Midbrain (tissue), 1 donor: Measurements from ENCODE around the gene FGF19.

Experiments used
- DNase-seq: peaks from one replicate; lab custom pipeline; 2025; lab: John Stamatoyannopoulos, UW

The FGF19 gene

GRCh38 chr11:69667619-69668604 is 35.9 kb downstream of the FGF19 start:
- DNase-seq: no peak

DNA sequence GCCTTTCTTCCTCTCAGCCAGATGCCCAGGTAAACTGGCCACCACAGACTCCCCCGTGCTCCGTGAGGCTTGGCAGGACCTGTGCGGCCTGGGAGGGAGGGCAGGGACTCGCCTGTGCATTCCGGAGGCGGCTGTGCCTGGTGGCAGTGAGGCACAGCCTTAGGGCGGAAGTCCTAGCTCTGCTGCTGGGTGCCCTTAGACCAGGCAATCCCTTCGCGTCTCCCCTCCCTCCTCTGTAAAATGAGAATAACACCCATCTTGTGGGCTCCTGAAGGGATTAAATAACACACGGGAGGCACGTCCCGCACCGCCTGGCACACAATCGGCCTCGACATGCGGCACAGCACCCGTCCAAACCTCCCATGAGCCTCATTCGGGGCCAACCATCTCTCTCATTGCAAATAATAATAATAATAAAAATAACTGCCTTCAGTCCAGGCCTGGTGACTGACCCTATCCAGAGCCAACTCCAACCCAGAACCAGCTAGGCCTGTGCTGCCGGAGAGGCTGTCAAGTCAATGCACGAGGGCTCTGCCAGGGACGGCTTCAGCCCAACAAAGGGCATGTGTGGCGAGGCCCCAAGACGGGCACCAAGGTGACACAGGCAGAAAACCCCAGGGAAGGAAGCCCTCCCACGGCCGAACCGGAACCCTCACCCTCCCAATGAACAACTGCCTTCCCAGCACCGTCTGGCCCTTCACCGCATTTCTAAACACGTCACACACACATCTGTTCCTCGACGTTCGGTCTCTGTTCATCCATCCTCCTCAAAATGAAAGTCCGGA is 36.9 kb downstream of the FGF19 start:
- no peak for DNase-seq

- DNase-seq: no peak
Measured at GRCh38 chr11:69666261-69666660, 37.6 kb downstream of the FGF19 start.

GRCh38 chr11:69665669-69666068 is 38.2 kb downstream of the FGF19 start:
- DNase-seq: no peak

DNA sequence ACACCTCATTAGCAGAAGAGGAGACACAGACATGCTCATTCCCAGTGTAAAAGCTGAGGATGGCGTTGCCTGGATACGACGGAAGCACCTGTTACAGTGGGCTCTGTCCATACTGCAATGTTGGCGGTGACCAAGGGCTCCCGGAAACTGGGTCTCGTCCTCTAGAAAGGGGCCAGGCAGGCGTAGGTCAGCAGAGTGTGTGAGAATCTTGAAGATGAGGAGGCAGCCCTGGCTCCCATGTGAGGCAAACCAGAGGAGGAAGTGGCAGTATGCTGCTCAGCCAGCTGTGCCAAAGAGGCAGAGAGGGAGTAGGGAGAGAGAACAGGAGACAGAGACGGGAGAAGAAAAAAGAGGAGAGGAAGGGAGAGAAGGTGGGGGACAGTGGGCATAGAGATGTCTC is 38.9 kb downstream of the FGF19 start:
- no peak for DNase-seq

GRCh38 chr11:69664103-69664775 is 39.6 kb downstream of the FGF19 start:
- no peak for DNase-seq

- DNase-seq: no peak
Measured at GRCh38 chr11:69663326-69663725, 40.5 kb downstream of the FGF19 start.

DNA sequence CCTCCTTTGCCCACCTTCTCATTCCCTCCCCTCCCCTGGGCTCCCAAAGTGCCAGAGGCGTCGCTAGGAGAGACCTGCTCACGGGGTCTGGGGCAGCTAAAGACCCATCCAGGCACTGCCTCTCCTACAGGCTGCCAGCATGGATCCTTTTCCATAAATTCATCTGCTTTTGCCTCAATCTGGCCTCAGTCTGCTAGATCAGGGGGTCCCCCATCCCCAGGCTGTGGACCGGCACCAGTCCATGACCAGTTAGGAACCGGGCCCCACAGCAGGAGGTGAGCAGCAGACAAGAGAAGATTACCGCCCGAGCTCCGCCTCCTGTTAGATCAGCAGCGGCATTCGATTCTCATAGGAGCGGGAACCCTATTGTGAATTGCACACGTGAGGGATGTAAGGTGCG is 41.0 kb downstream of the FGF19 start:
- no peak for DNase-seq

DNA sequence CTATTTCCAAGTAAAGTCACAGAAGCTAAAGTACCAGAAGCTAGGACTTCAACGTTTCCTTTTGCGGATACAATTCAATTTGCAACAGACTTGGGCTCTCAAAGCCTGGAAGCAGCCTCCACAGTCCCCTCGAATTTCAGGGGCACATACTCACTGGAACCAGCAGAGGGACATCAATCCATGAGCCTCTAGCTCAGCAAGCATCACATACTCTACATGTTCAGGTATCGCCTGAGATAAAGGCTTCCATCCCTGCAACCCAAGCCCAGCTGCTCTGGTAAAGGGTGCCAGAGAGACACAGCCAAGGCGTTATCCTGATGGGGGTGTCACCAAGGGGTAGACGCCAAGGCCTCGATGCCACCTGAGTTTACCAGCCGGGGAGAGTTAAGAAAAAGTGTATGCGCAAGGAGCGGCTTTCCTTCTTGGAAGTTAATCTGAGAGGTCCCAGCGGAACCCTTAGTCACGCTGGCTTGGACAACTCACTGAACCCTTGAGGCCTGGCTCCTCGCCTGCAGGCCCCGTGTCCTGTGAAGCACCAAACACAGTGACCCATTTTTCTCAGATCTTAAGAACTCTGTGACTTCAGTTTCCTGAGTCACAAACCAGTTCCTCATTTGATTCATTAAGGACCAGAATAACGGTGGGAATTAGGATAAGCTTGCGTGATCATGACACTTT is 41.7 kb downstream of the FGF19 start:
- DNase-seq: peak; percentile 3

DNA sequence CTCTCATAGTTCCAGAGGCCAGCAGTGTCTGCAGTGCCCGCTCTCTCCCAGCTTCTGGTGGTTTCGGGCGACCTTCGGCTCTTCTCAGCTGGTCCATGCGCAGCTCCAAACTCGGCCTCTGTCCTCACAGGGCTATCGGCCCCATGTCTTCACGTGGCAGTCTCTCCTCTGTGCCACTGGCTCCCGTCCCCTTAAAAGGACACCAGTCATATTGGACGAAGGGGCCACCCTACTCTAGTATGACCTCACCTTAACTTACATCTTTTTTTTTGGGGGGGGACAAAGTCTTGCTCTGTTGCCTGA is 42.5 kb downstream of the FGF19 start:
- DNase-seq: no peak

DNA sequence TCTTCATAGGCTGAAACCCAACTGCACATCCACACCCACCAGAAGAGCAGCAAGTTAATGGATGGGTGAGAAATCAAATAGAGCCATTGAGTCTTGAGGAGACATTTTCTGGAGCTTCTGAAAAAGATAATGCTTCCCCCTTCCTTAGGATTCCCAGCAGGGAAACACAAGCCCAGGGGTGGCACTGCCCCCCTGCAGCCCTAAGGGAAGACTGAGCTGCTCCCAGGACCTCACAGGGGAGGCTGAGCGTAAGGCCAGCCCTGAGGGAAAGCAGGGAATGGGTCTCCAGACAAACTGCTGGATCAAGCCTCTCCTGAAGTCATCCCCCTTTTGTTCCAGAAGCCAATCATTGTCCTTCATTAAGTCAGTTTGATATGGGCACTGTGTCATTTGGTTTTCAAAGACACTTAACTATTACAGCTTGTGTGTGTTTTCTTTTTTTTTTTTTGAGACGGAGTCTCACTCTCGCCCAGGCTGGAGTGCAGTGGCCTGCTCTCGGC is 43.8 kb downstream of the FGF19 start:
- no peak for DNase-seq

DNA sequence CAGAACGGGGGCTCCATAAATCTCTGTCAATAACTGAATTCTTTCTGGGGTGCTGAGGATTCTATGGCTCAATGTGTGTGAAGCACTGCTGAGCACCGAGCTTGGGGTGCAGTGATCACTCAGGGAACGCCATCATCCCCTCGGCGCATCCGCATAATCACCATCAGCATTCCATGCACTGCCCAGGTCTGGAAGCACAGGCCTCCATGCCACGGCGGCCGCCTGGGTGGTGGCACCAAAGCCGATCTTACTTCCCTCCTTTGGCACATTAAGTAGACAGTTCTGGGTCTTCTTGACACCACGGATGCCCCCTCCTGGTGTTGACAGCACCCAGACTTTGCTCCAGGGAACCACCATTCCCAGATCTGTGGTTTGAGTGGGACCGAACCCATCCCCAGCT is 44.2 kb downstream of the FGF19 start:
- DNase-seq: no peak

- no peak for DNase-seq
Measured at GRCh38 chr11:69658626-69659450, 45.0 kb downstream of the FGF19 start.

- DNase-seq: no peak
Measured at GRCh38 chr11:69657911-69658625, 45.8 kb downstream of the FGF19 start.

- DNase-seq: no peak
Measured at GRCh38 chr11:69657456-69657910, 46.3 kb downstream of the FGF19 start.

GRCh38 chr11:69656536-69657455 is 47.0 kb downstream of the FGF19 start:
- DNase-seq: no peak

GRCh38 chr11:69655479-69656428 is 48.1 kb downstream of the FGF19 start:
- no peak for DNase-seq
